ENCODE results near the gene PPP1R16B.

The PPP1R16B gene

DNA sequence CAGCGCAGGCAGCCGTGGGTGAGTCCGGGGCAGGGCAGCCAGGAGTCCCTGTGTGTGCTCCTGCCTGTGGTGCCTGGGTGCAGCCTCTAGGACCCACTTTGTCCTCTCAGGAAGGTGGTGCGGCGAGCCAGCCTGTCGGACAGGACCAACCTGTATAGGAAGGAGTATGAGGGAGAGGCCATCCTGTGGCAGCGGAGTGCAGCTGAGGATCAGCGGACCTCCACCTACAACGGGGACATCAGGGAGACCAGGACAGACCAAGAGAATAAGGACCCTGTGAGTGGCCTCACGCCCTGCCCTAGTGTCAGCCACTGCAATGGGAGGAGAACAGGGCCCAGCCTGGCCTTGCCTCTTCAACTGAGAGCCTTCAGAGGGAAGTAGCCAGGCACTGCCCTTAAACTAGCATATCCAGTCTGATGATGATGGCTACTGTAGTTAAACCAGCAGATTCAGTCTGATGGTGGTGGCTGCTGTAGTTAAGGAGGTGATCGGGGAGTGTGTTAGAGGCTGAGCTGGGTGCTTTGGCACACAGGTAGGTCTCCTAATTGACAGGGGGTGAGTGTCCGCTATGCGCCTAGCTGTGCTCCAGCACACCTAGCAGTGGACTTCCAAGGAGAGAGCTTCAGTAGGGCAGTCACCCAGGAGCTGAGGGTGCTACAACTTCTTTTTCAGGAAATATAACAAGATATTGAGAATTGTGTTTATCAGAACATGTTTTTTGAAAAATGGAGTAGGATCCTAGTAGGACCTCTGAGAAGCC, 102.6 kb downstream of the PPP1R16B start:
- TF ChIP-seq, protein P1, sequence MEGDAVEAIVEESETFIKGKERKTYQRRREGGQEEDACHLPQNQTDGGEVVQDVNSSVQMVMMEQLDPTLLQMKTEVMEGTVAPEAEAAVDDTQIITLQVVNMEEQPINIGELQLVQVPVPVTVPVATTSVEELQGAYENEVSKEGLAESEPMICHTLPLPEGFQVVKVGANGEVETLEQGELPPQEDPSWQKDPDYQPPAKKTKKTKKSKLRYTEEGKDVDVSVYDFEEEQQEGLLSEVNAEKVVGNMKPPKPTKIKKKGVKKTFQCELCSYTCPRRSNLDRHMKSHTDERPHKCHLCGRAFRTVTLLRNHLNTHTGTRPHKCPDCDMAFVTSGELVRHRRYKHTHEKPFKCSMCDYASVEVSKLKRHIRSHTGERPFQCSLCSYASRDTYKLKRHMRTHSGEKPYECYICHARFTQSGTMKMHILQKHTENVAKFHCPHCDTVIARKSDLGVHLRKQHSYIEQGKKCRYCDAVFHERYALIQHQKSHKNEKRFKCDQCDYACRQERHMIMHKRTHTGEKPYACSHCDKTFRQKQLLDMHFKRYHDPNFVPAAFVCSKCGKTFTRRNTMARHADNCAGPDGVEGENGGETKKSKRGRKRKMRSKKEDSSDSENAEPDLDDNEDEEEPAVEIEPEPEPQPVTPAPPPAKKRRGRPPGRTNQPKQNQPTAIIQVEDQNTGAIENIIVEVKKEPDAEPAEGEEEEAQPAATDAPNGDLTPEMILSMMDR (IDR thresholded peaks at IDR 0.05; ENCODE audit: extremely low read depth, insufficient read depth, missing control alignments) = no peak
- no peak for DNase-seq (ENCODE audit: low spot score)
- in situ Hi-C loops (cut with MboI; ENCODE audit: low pct_unique_long_range_greater_than_20kb, low sequenced_read_pairs, unreplicated experiment) = loop anchor here (25.0 kb wide), 1 partner anchor 246 kb away; no protein-coding TSS in a partner anchor

DNA sequence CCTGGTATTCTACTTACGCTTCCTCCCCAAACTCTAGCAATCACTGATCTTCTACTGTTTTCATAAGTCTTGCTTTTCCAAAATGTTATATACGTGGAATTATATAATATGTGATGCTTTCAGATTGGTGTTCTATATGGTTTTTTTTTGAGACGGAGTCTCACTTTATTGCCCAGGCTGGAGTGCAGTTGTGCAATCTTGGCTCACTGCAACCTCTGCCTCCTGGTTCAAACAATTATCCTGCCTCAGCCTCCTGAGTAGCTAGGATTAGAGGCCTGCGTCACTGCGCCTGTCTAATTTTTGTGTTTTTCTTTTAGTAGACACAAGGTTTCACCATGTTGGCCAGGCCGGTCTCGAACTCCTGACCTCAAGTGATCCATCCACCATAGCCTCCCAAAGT, 109.9 kb downstream of the PPP1R16B start:
- TF ChIP-seq, protein P1 (IDR thresholded peaks at IDR 0.05; ENCODE audit: extremely low read depth, insufficient read depth, missing control alignments) = no peak
- in situ Hi-C loops (cut with MboI; ENCODE audit: low pct_unique_long_range_greater_than_20kb, low sequenced_read_pairs, unreplicated experiment) = loop anchor here (25.0 kb wide), 1 partner anchor 253 kb away; no protein-coding TSS in a partner anchor
- no peak for DNase-seq (ENCODE audit: low spot score)

DNA sequence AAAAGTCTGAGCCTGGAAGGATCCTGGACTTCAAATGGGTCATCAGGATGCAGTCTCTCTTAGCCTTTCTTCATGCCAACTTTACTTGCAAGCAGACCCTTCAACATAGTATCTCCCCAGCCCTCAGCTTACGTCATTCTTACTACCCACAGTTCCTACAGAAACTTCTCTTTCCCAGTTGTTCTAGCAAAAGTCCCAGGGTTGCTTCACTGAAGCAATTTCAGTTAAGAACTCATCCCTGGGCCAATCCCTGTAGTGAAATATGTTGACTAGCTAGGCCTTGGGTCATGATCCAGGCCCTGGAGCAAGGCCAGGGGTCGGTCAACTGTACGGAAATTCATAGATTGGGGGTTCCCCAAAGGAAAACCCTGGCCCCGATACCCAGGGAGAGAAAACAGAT, 112.2 kb downstream of the PPP1R16B start:
- TF ChIP-seq, protein P1 (IDR thresholded peaks at IDR 0.05; ENCODE audit: extremely low read depth, insufficient read depth, missing control alignments) = no peak
- in situ Hi-C loops (cut with MboI; ENCODE audit: low pct_unique_long_range_greater_than_20kb, low sequenced_read_pairs, unreplicated experiment) = loop anchor here (25.0 kb wide), 1 partner anchor 255 kb away; no protein-coding TSS in a partner anchor
- no peak for DNase-seq (ENCODE audit: low spot score)

DNA sequence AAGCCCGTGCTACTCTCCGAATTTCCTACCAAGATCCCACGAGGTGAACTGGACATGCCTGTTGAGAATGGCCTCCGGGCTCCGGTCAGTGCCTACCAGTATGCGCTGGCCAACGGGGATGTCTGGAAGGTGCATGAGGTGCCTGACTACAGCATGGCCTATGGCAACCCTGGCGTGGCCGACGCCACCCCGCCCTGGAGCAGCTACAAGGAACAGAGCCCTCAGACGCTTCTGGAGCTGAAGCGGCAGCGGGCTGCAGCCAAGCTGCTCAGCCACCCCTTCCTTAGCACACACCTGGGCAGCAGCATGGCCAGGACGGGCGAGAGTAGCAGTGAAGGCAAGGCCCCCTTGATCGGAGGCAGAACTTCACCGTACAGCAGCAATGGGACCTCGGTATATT, 112.7 kb downstream of the PPP1R16B start:
- TF ChIP-seq, protein P1 (IDR thresholded peaks at IDR 0.05; ENCODE audit: extremely low read depth, insufficient read depth, missing control alignments) = no peak
- DNase-seq (ENCODE audit: low spot score) = no peak
- in situ Hi-C loops (cut with MboI; ENCODE audit: low pct_unique_long_range_greater_than_20kb, low sequenced_read_pairs, unreplicated experiment) = loop anchor here (25.0 kb wide), 1 partner anchor 256 kb away; no protein-coding TSS in a partner anchor

DNA sequence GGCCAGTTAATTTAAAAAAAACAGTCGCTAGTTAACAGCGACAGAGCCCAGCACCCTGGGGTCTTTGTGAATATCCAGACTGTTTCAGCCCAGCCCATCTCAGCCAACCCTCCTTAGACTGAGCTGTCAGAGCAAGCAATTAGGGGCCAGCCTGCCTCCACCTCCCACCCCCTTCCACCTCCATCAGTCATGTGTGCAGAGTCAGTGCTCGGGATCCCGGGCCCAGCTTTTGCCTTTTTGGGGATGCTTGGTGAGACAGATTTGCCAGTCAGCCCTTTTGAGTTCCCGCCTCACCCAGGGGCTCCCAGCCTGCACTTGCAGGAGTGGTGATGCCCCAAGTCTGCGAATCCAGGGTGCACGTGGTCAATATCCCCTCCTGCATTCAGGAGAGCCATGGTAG, 114.2 kb downstream of the PPP1R16B start:
- no peak for DNase-seq (ENCODE audit: low spot score)
- TF ChIP-seq, protein P1 (IDR thresholded peaks at IDR 0.05; ENCODE audit: extremely low read depth, insufficient read depth, missing control alignments) = no peak
- in situ Hi-C loops (cut with MboI; ENCODE audit: low pct_unique_long_range_greater_than_20kb, low sequenced_read_pairs, unreplicated experiment) = loop anchor here (10.0 to 25.0 kb wide), 2 partner anchors 125 to 257 kb away; no protein-coding TSS in a partner anchor

DNA sequence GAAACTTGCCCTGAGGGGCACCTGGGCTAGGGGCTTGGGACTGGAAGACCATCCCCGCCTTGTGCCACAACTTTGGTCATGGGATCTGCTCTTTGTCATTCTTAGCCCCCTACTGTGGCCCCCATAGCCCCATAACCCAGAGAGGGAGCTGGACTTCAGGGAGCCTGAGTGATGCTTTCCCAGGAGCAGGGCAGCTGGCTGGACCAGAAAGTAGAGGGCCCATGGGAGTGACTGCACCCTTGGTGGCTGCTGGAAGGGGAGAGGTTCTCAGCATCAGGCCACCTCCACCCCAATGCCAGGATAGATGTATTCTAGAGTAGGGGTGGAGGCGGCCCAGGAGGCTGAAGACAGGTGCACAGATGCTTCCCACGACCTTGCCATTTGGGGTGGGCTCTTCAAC, 114.9 kb downstream of the PPP1R16B start:
- no peak for DNase-seq (ENCODE audit: low spot score)
- in situ Hi-C loops (cut with MboI; ENCODE audit: low pct_unique_long_range_greater_than_20kb, low sequenced_read_pairs, unreplicated experiment) = loop anchor here (10.0 to 25.0 kb wide), 2 partner anchors 124 to 258 kb away; no protein-coding TSS in a partner anchor
- TF ChIP-seq, protein P1 (IDR thresholded peaks at IDR 0.05; ENCODE audit: extremely low read depth, insufficient read depth, missing control alignments) = no peak
